Kidney (tissue), 14 donors: ENCODE results near the gene MED13. TPM values are rescaled to one million over a fixed set of nuclear protein-coding genes. Genes with fewer than 3 reads are reported as not detected.
"Not testable (repeated sequence)": the region's sequence is repeated elsewhere in the genome, so short reads cannot be mapped to it uniquely, and the experiment has no call there.

Source experiments
- DNase-seq, 5 donors: peaks; one replicate each; pipeline ENCODE4 v3.0.0-alpha.2; 2013 to 2020
- FAIRE-seq: peaks from 2 replicates; lab custom pipeline; 2012; peaks lifted over from hg19 to GRCh38; lab: Jason Lieb, UNC
- H3K27ac ChIP-seq, 2 donors: one replicate each; pipeline ENCODE4 v1.7.0; 2013; ENCODE audit warnings: low read depth in 2 of 2, low read length in 2 of 2, inconsistent platforms in 1 of 2
- H3K27me3 ChIP-seq: one replicate; pipeline ENCODE4 v1.7.1; 2013; ENCODE audit warnings: low read length, inconsistent platforms; ENCODE audit not compliant: control insufficient read depth, insufficient read depth
- H3K36me3 ChIP-seq, 3 donors: one replicate each; pipeline versions ENCODE4 v1.7.0 to v1.7.1; 2013; ENCODE audit warnings: low read length in 3 of 3, control low read depth in 1 of 3, inconsistent platforms in 1 of 3; ENCODE audit not compliant: insufficient read depth in 3 of 3, control insufficient read depth in 2 of 3
- H3K4me1 ChIP-seq, 3 donors: one replicate each; pipeline versions ENCODE4 v1.7.0 to v1.7.1; 2013; ENCODE audit warnings: low read length in 3 of 3, inconsistent platforms in 1 of 3, low read depth in 1 of 3; ENCODE audit not compliant: control insufficient read depth in 2 of 3, insufficient read depth in 2 of 3
- H3K4me3 ChIP-seq, 3 donors: one replicate each; pipeline versions ENCODE4 v1.7.0 to v1.8.1; 2013; ENCODE audit warnings: low read length in 3 of 3, control low read depth in 1 of 3, inconsistent platforms in 1 of 3
- H3K9ac ChIP-seq, 3 donors: one replicate each; pipeline versions ENCODE4 v1.7.0 to v1.7.1; 2013; ENCODE audit warnings: low read length in 3 of 3, control low read depth in 1 of 3, inconsistent platforms in 1 of 3
- H3K9me3 ChIP-seq, 3 donors: one replicate each; pipeline versions ENCODE4 v1.7.0 to v1.7.1; 2013; ENCODE audit warnings: low read length in 3 of 3, control low read depth in 1 of 3, inconsistent platforms in 1 of 3; ENCODE audit not compliant: control insufficient read depth in 2 of 3, insufficient read depth in 1 of 3
- CTCF ChIP-seq: IDR thresholded peaks from 3 replicates; pipeline ENCODE4 v1.5.1; 2012; ENCODE audit warnings: mild to moderate bottlenecking, moderate library complexity, borderline replicate concordance; ENCODE audit not compliant: insufficient read depth; ENCODE audit errors: extremely low read depth
- intact Hi-C: fragments of 100-400 bp; cut with DNase I; formaldehyde crosslinking; loops from one replicate; pipeline ENCODE4 v1.11.1; 2022
- polyA plus RNA-seq: library from polyadenylated mRNA; stranded (reverse); fragments of 350-450 nt; fragmentation: Illumina TruSeq; extraction: RNeasy Lipid Tissue Mini Kit (QIAGEN cat#74804); gene quantifications from one replicate; pipeline ENCODE4 v1.2.3, GENCODE V29; 2014; ENCODE audit warnings: low read depth, low replicate concordance; ENCODE audit not compliant: insufficient read depth
- total RNA-seq: library from RNA; stranded (reverse); fragmentation: NEBNext Ultra II Directional; extraction: Animal tissue kit (Norgen Biotek cat#: 25700); gene quantifications from one replicate; pipeline ENCODE4 v1.2.1, GENCODE V29; 2021
- donor health status: control.
- donor health status: control.
- donor health status: control.
- donor health status: control.
- donor health status: control.
- donor health status: DM: yes; HTN: yes; CAD: no.
- donor health status: Normal renal cell carcinoma (clear cell type).

The MED13 gene
- total and polyA plus RNA-seq, 2 donors from 2014 or later, result 6.4 to 73.6 TPM

- FAIRE-seq (no peak), DNase-seq (no peak)
- Histone ChIP-seq H3K27me3 (no peaks in the 10 kb centered on the region), H3K36me3 (peaks cover 0 to 3% (median 0%) of the 10 kb centered on the region in 3 donors), H3K9me3 (no peaks in the 10 kb centered on the region), H3K9ac (no peak overlapping the region), H3K27ac (no peak overlapping the region), H3K4me3 (no peak overlapping the region), H3K4me1 (no peaks in the 10 kb centered on the region)
- TF ChIP-seq CTCF, result no peak
- intact Hi-C loops, result no loop called here
Observed at GRCh38 chr17:61897548-61898180, 167.4 kb downstream of the MED13 start.

GRCh38 chr17:61895391-61895790 is 169.7 kb downstream of the MED13 start:
- Histone ChIP-seq H3K9ac (no peak overlapping the region), H3K4me1 (no peaks in the 10 kb centered on the region), H3K9me3 (no peaks in the 10 kb centered on the region), H3K27ac (no peak overlapping the region), H3K4me3 (no peak overlapping the region), H3K27me3 (no peaks in the 10 kb centered on the region), H3K36me3 (peaks cover 0 to 3% (median 0%) of the 10 kb centered on the region in 3 donors)
- DNase-seq (no peak), FAIRE-seq (no peak)
- intact Hi-C loops, result no loop called here
- no peak for TF ChIP-seq CTCF

GRCh38 chr17:61894310-61894709 is 170.8 kb downstream of the MED13 start:
- H3K27ac ChIP-seq, FAIRE-seq, H3K36me3 ChIP-seq: not testable (repeated sequence)

More at GRCh38 chr17:61894310-61894709, 170.8 kb downstream of the MED13 start:
- H3K4me3 ChIP-seq, DNase-seq, intact Hi-C loops, H3K9me3 ChIP-seq, H3K9ac ChIP-seq, H3K4me1 ChIP-seq, H3K27me3 ChIP-seq: not testable (repeated sequence)

Other genes starting within 250 kb of the MED13 start
- gene BRIP1, start 201.8 kb downstream of the MED13 start, total RNA-seq, result 0.54 TPM
- not detected for gene BRIP1, start 201.8 kb downstream of the MED13 start, polyA plus RNA-seq
- gene INTS2, start 137.3 kb downstream of the MED13 start, total RNA-seq, result 13.4 TPM
- 2.2 TPM for gene INTS2, start 137.3 kb downstream of the MED13 start, polyA plus RNA-seq